ENCODE measurements around the gene DGCR2.

DNA sequence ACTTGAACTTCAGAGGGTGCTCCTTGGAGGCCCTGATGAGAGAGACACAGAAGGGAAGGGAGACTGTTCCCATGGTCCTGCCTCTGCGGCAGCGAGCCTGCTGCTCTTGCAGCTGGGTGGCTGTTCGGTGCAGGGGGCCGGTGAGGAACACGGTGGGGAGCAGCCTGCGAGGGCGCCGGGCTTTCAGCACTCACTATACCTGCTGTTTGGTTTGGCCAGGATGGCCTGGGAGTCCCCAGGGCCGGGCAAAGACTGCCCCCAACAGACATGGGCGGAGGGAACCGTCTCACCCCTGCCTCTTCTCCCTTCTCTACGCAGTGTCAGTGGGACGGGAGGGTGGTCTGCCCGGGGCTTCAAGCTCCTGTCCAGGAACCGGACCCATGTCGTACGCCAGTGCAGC is 128.2 kb downstream of the DGCR2 start:
- TF ChIP-seq POLR2A (IDR thresholded peaks at IDR 0.05), result no peak
- TF ChIP-seq, protein P1, sequence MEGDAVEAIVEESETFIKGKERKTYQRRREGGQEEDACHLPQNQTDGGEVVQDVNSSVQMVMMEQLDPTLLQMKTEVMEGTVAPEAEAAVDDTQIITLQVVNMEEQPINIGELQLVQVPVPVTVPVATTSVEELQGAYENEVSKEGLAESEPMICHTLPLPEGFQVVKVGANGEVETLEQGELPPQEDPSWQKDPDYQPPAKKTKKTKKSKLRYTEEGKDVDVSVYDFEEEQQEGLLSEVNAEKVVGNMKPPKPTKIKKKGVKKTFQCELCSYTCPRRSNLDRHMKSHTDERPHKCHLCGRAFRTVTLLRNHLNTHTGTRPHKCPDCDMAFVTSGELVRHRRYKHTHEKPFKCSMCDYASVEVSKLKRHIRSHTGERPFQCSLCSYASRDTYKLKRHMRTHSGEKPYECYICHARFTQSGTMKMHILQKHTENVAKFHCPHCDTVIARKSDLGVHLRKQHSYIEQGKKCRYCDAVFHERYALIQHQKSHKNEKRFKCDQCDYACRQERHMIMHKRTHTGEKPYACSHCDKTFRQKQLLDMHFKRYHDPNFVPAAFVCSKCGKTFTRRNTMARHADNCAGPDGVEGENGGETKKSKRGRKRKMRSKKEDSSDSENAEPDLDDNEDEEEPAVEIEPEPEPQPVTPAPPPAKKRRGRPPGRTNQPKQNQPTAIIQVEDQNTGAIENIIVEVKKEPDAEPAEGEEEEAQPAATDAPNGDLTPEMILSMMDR (IDR thresholded peaks at IDR 0.05), result no peak
